Keratinocyte (primary cell): ENCODE results near the gene CAPN15. TPM values are rescaled to one million over a fixed set of nuclear protein-coding genes. Genes with fewer than 3 reads are reported as not detected.

Experiments
- DNase-seq: peaks from one replicate; pipeline ENCODE4 v3.0.0-alpha.2; 2011; ENCODE audit warnings: low read depth, missing footprints, low spot score
- FAIRE-seq: peaks from 2 replicates; lab custom pipeline; 2011; peaks lifted over from hg19 to GRCh38; lab: Jason Lieb, UNC
- H2AFZ ChIP-seq: 2 replicates; pipeline ENCODE4 v1.6.0; 2012; ENCODE audit warnings: low read length, control low read depth, inconsistent platforms; ENCODE audit not compliant: control insufficient read depth
- H3K27ac ChIP-seq: 2 replicates; pipeline ENCODE4 v1.5.1; 2011; ENCODE audit warnings: low read length; ENCODE audit not compliant: control insufficient read depth, insufficient read depth
- H3K27me3 ChIP-seq: 3 replicates; pipeline ENCODE4 v1.6.0; 2011; ENCODE audit warnings: low read length; ENCODE audit not compliant: control insufficient read depth, insufficient read depth; ENCODE audit errors: extremely low read depth
- H3K36me3 ChIP-seq, 2 experiments: 2 replicates in 1 of 2; 3 replicates in 1 of 2; pipeline ENCODE4 v1.5.1; 2011; ENCODE audit warnings: low read length in 2 of 2, mild to moderate bottlenecking in 1 of 2; ENCODE audit not compliant: control insufficient read depth in 2 of 2, insufficient read depth in 2 of 2; ENCODE audit errors: extremely low read depth in 1 of 2
- H3K4me1 ChIP-seq: 3 replicates; pipeline ENCODE4 v1.5.1; 2011; ENCODE audit warnings: low read length; ENCODE audit not compliant: control insufficient read depth, insufficient read depth; ENCODE audit errors: extremely low read depth
- H3K4me2 ChIP-seq: 3 replicates; pipeline ENCODE4 v1.6.0; 2011; ENCODE audit warnings: low read depth, low read length; ENCODE audit not compliant: control insufficient read depth, insufficient read depth; ENCODE audit errors: extremely low read depth
- H3K4me3 ChIP-seq, 3 experiments: fragments of 200-600 bp in 1 of 3; sonication (generic) in 1 of 3; 2 replicates in 2 of 3; 3 replicates in 1 of 3; pipeline ENCODE4 v1.5.1; 2011 to 2016; ENCODE audit warnings: low read length in 3 of 3, mild to moderate bottlenecking in 3 of 3, control low read depth in 2 of 3, inconsistent platforms in 1 of 3, low read depth in 1 of 3, mixed read lengths in 1 of 3, mixed run types in 1 of 3, moderate library complexity in 1 of 3; ENCODE audit not compliant: control insufficient read depth in 2 of 3, insufficient read depth in 2 of 3; ENCODE audit errors: extremely low read depth in 1 of 3
- H3K79me2 ChIP-seq: 2 replicates; pipeline ENCODE4 v1.6.0; 2012; ENCODE audit warnings: low read length; ENCODE audit not compliant: control insufficient read depth, insufficient read depth
- H3K9ac ChIP-seq: 3 replicates; pipeline ENCODE4 v1.6.0; 2011; ENCODE audit warnings: low read length; ENCODE audit not compliant: control insufficient read depth, insufficient read depth; ENCODE audit errors: extremely low read depth
- H3K9me1 ChIP-seq: 3 replicates; pipeline ENCODE4 v1.6.0; 2011; ENCODE audit warnings: low read length; ENCODE audit not compliant: control insufficient read depth, insufficient read depth; ENCODE audit errors: extremely low read depth
- H3K9me3 ChIP-seq: 2 replicates; pipeline ENCODE4 v1.5.1; 2012; ENCODE audit warnings: low read depth, low read length; ENCODE audit not compliant: control insufficient read depth
- H4K20me1 ChIP-seq: 3 replicates; pipeline ENCODE4 v1.6.0; 2011; ENCODE audit warnings: low read length; ENCODE audit not compliant: control insufficient read depth, insufficient read depth; ENCODE audit errors: extremely low read depth
- CTCF ChIP-seq, 3 experiments: IDR thresholded peaks in 1 of 3; conservative IDR thresholded peaks in 1 of 3; optimal IDR thresholded peaks in 1 of 3; 2 replicates in 2 of 3; 3 replicates in 1 of 3; pipeline versions ENCODE3 to v1.5.1; 2011; ENCODE audit warnings: low read length in 3 of 3, mild to moderate bottlenecking in 3 of 3, moderate library complexity in 2 of 3, control low read depth in 1 of 3, inconsistent platforms in 1 of 3; ENCODE audit not compliant: insufficient read depth in 2 of 3; ENCODE audit errors: extremely low read depth in 1 of 3
- EZH2 ChIP-seq: IDR thresholded peaks from one replicate; pipeline ENCODE4 v1.6.1; 2012; ENCODE audit warnings: inconsistent platforms, mild to moderate bottlenecking, low read length, moderate library complexity
- dilution Hi-C: fragments of 300-500 bp; cut with MboI; formaldehyde crosslinking; loops from one replicate; pipeline ENCODE4 v1.7.0; 2020; ENCODE audit warnings: low sequenced_read_pairs; ENCODE audit not compliant: extremely low pct_ligation_motif_present
- polyA plus RNA-seq, 5 experiments: library from polyadenylated mRNA; depleted of rRNA in 3 of 5; stranded (reverse) in 3 of 5; stranded (forward) in 1 of 5; unstranded in 1 of 5; fragments of >200 nt; gene quantifications; 1 replicate in 1 of 5; 2 replicates in 3 of 5; 3 replicates in 1 of 5; pipeline versions ENCODE4 v1.2.1 to v1.2.3, GENCODE V29; 2011 to 2012; ENCODE audit warnings: missing spikeins in 2 of 5, low read depth in 1 of 5, low replicate concordance in 1 of 5

Gene CAPN15
- polyA plus RNA-seq, 1 donor (not counting 4 experiments of a cell fraction or from before 2014, with no cell fraction given) = 7.9 TPM

- Histone ChIP-seq H3K4me1 (peaks cover 44% of the 10 kb centered on the region), H3K36me3 (peaks cover 0 to 1% of the 10 kb centered on the region in 2 experiments), H3K27me3 (no peaks in the 10 kb centered on the region), H3K79me2 (peaks cover 40% of the 10 kb centered on the region), H3K9ac (peak overlapping the region; percentile 70), H2AFZ (no peak overlapping the region), H3K27ac (peak overlapping the region; percentile 81), H3K4me3 (peak overlapping the region in 2 of 3 experiments; percentile 9 to 53), H3K9me1 (peaks cover 12% of the 10 kb centered on the region), H3K4me2 (peak overlapping the region; percentile 67), H4K20me1 (peaks cover 46% of the 10 kb centered on the region), H3K9me3 (no peaks in the 10 kb centered on the region)
- DNase-seq = peak; percentile 87
- peak; percentile 87 for FAIRE-seq
- TF ChIP-seq CTCF (optimal IDR thresholded peaks at IDR 0.05 in 1 of 3, IDR thresholded peaks at IDR 0.05 in 1 of 3, conservative IDR thresholded peaks at IDR 0.05 in 1 of 3; ENCODE audit: extremely low read depth in 1 of 3, insufficient read depth in 2 of 3, low read length in 3 of 3) (no peak), EZH2 (no peak)
- dilution Hi-C loops = no loop called here
Measured at GRCh38 chr16:593406-593805, 65.9 kb downstream of the CAPN15 start.

GRCh38 chr16:593807-594206 lies 66.3 kb downstream of the CAPN15 start:
- H3K27me3 ChIP-seq = no peaks in the 10 kb centered on the region
- peaks cover 43% of the 10 kb centered on the region for H3K4me1 ChIP-seq
- peaks cover 46% of the 10 kb centered on the region for H4K20me1 ChIP-seq
- dilution Hi-C loops = no loop called here
- no peak overlapping the region for H2AFZ ChIP-seq
- peak overlapping the region; percentile 13 for H3K9ac ChIP-seq
- peaks cover 12% of the 10 kb centered on the region for H3K9me1 ChIP-seq
- DNase-seq (no peak), FAIRE-seq (no peak)
- peaks cover 39% of the 10 kb centered on the region for H3K79me2 ChIP-seq
- peak overlapping the region; percentile 67 for H3K4me2 ChIP-seq
- TF ChIP-seq EZH2 (no peak), CTCF (optimal IDR thresholded peaks at IDR 0.05 in 1 of 3, IDR thresholded peaks at IDR 0.05 in 1 of 3, conservative IDR thresholded peaks at IDR 0.05 in 1 of 3; ENCODE audit: extremely low read depth in 1 of 3, insufficient read depth in 2 of 3, low read length in 3 of 3) (peak in 1 of 3 experiments; percentile 15)
- peaks cover 0 to 1% of the 10 kb centered on the region in 2 experiments for H3K36me3 ChIP-seq
- no peaks in the 10 kb centered on the region for H3K9me3 ChIP-seq
- H3K4me3 ChIP-seq = peak overlapping the region in 1 of 3 experiments; percentile 53
- no peak overlapping the region for H3K27ac ChIP-seq
